BJ (cell line): ENCODE measurements around the gene CORIN. TPM values are rescaled to one million over a fixed set of nuclear protein-coding genes. Genes with fewer than 3 reads are reported as not detected.

ENCODE experiments used
- CTCF ChIA-PET: fragments of 350-600 bp; formaldehyde crosslinking; extraction: SDS; loops from one replicate; lab custom pipeline; 2021; ENCODE audit warnings: antibody characterized with exemption, inconsistent platforms; lab: Yijun Ruan, JAX
- POLR2A ChIA-PET: fragments of 300-600 bp; sonication (Branson Sonifier 250); formaldehyde crosslinking; extraction: SDS; loops from one replicate; lab custom pipeline; 2021; ENCODE audit warnings: antibody characterized with exemption; lab: Charles Lee
- DNase-seq: peaks from one replicate; pipeline ENCODE4 v3.0.0-alpha.2; 2011; ENCODE audit warnings: low read depth
- H3K27me3 ChIP-seq: 2 replicates; pipeline ENCODE4 v1.6.0; 2011; ENCODE audit warnings: low read length; ENCODE audit not compliant: control insufficient read depth, insufficient read depth
- H3K36me3 ChIP-seq: 2 replicates; pipeline ENCODE4 v1.5.1; 2011; ENCODE audit warnings: low read length; ENCODE audit not compliant: control insufficient read depth, insufficient read depth
- H3K4me3 ChIP-seq: 2 replicates; pipeline ENCODE4 v1.5.1; 2011; ENCODE audit warnings: low read depth, mild to moderate bottlenecking, control low read depth, low read length
- polyA minus RNA-seq: library from RNA; depleted of rRNA, polyadenylated mRNA; stranded (reverse); fragments of >200 nt; gene quantifications from 2 replicates; pipeline ENCODE4 v1.2.3, GENCODE V29; 2011; rRNA and poly(A)+ RNA removed
- polyA plus RNA-seq: library from polyadenylated mRNA; depleted of rRNA; stranded (reverse); fragments of >200 nt; gene quantifications from 2 replicates; pipeline ENCODE4 v1.2.3, GENCODE V29; 2011; rRNA removed
- TF ChIP-seq, protein P1 (sequence below): IDR thresholded peaks from 2 replicates; pipeline ENCODE4 v1.5.1; 2011; ENCODE audit warnings: low read depth, mild to moderate bottlenecking, control low read depth, inconsistent platforms, low read length, moderate library complexity; ENCODE audit not compliant: insufficient read depth

The CORIN gene, protein sequence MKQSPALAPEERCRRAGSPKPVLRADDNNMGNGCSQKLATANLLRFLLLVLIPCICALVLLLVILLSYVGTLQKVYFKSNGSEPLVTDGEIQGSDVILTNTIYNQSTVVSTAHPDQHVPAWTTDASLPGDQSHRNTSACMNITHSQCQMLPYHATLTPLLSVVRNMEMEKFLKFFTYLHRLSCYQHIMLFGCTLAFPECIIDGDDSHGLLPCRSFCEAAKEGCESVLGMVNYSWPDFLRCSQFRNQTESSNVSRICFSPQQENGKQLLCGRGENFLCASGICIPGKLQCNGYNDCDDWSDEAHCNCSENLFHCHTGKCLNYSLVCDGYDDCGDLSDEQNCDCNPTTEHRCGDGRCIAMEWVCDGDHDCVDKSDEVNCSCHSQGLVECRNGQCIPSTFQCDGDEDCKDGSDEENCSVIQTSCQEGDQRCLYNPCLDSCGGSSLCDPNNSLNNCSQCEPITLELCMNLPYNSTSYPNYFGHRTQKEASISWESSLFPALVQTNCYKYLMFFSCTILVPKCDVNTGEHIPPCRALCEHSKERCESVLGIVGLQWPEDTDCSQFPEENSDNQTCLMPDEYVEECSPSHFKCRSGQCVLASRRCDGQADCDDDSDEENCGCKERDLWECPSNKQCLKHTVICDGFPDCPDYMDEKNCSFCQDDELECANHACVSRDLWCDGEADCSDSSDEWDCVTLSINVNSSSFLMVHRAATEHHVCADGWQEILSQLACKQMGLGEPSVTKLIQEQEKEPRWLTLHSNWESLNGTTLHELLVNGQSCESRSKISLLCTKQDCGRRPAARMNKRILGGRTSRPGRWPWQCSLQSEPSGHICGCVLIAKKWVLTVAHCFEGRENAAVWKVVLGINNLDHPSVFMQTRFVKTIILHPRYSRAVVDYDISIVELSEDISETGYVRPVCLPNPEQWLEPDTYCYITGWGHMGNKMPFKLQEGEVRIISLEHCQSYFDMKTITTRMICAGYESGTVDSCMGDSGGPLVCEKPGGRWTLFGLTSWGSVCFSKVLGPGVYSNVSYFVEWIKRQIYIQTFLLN
- polyA plus RNA-seq: 19.3 and 22.1 TPM in 2 replicates
- 8.0 and 9.6 TPM in 2 replicates for polyA minus RNA-seq

DNA sequence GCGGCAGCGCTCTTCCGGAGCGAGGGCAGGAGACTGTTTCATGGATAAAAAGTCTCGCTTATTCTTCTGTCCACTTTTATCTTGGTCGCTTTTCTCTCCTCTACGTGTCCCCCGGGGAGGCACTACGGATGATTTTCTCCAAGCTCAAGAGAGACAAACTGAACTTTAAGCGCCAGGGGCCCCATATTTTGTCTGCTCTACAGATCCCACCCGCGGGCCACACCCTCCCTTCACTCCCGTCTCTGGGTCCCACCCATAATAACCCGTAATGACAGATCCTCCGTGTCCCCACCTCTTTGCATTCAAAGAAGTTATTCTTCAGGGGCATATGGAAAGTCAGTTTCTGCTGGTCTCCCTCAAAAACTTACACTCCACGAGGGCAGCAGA is at the start of gene CORIN:
Gene CORIN, minus strand, starts transcription at position 160 of the 387 bp plus-strand sequence. Its CDS starts 118 bp downstream, at position 42.
- CTCF ChIA-PET: interaction anchor here (0.9 to 2.7 kb wide), 9 partner anchors 14 to 169 kb away, joined by 5 to 21 read pairs (median 10); no protein-coding TSS in a partner anchor
- no peak for DNase-seq
- no peaks in the 10 kb centered on the region for H3K36me3 ChIP-seq
- no peaks in the 10 kb centered on the region for H3K27me3 ChIP-seq
- TF ChIP-seq, protein P1, sequence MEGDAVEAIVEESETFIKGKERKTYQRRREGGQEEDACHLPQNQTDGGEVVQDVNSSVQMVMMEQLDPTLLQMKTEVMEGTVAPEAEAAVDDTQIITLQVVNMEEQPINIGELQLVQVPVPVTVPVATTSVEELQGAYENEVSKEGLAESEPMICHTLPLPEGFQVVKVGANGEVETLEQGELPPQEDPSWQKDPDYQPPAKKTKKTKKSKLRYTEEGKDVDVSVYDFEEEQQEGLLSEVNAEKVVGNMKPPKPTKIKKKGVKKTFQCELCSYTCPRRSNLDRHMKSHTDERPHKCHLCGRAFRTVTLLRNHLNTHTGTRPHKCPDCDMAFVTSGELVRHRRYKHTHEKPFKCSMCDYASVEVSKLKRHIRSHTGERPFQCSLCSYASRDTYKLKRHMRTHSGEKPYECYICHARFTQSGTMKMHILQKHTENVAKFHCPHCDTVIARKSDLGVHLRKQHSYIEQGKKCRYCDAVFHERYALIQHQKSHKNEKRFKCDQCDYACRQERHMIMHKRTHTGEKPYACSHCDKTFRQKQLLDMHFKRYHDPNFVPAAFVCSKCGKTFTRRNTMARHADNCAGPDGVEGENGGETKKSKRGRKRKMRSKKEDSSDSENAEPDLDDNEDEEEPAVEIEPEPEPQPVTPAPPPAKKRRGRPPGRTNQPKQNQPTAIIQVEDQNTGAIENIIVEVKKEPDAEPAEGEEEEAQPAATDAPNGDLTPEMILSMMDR: no peak
- H3K4me3 ChIP-seq: peak within 1 kb of the TSS; percentile 58
- POLR2A ChIA-PET: no interaction called here

DNA sequence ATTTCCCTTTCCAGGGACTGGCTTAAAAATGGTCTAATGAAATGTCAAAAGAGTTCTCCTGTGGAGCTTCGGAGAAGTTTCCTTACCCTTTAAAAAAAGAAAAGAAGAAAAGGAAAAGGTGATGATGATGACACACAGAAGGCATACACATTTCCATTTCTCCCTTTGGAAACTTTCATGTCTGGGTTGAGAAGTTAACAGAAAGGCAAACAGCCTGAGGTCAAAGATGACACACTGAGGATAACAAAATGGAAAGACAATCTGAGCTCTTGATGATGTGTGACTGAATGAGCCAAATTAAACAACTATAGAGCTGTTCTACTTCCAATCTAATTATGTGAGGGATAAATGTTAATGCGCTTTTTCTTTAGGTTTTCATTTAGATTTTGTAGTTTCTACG is 44.4 kb upstream of the CORIN start:
- DNase-seq: no peak
- CTCF ChIA-PET: interaction anchor here (0.5 to 3.0 kb wide), 4 partner anchors 16 to 985 kb away, joined by 3 to 10 read pairs (median 4); partner anchors contain the start of gene CORIN
- POLR2A ChIA-PET: no interaction called here
- TF ChIP-seq, protein P1: no peak
- Histone ChIP-seq H3K27me3 (no peaks in the 10 kb centered on the region), H3K36me3 (peaks cover 2% of the 10 kb centered on the region; the same call in 1 of the 2 replicates), H3K4me3 (no peak overlapping the region)

DNA sequence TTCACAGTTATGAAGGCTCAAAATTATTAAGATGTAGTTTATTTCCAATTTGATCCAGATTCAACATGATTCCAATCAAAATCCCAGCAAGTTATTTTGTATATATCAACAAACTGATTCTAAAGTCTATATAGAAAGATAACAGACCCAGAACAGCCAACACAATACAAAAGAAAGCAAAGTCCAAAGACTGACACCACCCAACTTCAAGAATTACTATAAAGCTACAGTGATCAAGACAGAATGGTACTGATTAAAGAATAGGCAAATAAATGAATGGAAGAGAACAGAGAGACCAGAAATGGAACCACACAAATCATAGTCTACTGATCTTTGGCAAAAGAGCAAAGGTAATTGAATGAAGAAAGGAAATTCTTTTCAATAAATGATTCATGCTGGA is 41.6 kb upstream of the CORIN start:
- CTCF ChIA-PET: interaction anchor here (3.0 kb wide), 1 partner anchor 42 kb away, joined by 10 read pairs; the partner anchor contains the start of gene CORIN
- TF ChIP-seq, protein P1: no peak
- peaks cover 4% of the 10 kb centered on the region for H3K36me3 ChIP-seq
- POLR2A ChIA-PET: no interaction called here
- no peaks in the 10 kb centered on the region for H3K27me3 ChIP-seq
- no peak for DNase-seq
- H3K4me3 ChIP-seq: no peak overlapping the region

DNA sequence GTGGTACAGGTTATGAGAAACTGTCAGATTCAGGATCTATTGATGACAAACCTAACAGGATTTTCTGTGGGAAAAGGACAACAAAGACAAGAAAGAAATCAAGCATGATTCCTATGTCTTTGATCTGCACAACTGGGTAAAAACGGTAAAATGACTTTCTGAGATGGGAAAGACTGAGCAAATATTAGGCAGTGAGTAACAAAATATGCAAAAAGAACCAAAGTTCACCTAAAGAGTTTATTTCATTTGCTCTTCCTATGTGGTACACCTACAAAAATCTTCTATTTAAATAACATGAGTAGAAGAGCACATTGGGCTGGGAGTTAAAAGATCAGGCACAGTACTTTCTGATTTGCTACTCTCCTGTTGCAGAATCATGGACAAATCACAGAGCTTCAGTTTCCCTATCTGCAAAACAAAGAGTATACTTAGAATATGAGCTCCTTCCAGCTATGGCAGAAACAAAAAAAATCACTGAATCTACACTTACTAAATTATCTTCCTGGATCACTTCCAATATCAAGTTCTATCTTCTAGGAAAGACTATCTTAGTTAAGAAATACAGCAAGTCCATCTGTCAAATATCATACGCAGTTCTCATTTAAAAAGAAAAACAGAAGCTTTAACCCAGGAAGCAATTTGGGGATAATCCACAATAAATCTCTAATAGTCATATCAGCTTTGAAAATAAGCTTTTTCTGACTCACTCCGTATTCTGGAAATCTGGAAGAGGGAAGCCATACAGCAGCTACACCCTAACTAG is 39.1 kb upstream of the CORIN start:
- Histone ChIP-seq H3K27me3 (no peaks in the 10 kb centered on the region), H3K36me3 (peaks cover 7% of the 10 kb centered on the region), H3K4me3 (no peak overlapping the region)
- POLR2A ChIA-PET: no interaction called here
- no peak for DNase-seq
- CTCF ChIA-PET: no interaction called here
- TF ChIP-seq, protein P1: no peak
